GM19397 (cell line): ENCODE measurements around the gene TEX22.

Source experiments
- ATAC-seq: cut with Tn5 transposase; IDR thresholded peaks from one replicate; pipeline ENCODE4 v1.9.1; 2021; ENCODE audit warnings: mild to moderate bottlenecking, moderate library complexity; ENCODE audit not compliant: unreplicated experiment

Gene TEX22

GRCh38 chr14:105398726-105399465 lies 558 bp downstream of the TEX22 start:
- peak; percentile 34 for ATAC-seq

GRCh38 chr14:105399466-105399775 lies 1.1 kb downstream of the TEX22 start:
- no peak for ATAC-seq

DNA sequence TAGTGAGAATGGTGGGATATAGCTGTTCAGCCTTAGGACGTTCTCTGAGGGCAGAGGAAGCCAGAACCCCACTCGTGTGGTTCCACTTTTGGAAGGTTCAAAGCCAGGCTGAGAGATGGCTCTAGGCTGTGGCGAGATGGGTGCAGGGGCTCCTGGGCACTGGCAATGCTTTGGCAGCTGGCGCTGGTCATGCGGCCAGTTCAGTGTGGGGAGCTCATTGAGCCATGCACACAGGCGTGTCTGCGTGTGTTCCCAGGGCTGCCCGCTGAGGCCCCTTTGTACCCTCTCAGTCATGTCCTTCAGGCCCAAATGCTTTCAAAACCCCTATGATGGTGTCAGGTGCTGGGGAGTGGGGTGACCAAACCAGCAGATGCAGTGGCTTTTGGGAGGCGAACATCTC lies 1.7 kb downstream of the TEX22 start:
- ATAC-seq = no peak

DNA sequence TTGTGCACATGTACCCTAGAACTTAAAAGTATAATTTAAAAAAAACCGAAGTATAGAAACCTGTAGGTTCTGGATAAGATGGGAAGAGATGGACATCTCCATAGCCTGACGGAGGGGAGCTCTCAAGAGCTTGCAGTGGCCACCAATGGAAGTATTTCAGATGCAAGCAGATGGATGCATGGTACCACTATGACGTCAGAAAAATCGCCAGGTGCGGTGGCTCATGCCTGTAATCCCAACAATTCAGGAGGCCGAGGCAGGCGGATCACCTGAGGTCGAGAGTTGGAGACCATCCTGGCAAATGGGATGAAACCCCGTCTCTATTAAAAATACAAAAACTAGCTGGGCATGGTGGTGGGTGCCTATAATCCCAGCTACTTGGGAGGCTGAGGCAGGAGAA lies 3.4 kb downstream of the TEX22 start:
- ATAC-seq = no peak

- no peak for ATAC-seq
These were observed 10.3 kb downstream of the TEX22 start for GRCh38 chr14:105408592-105408991.

DNA sequence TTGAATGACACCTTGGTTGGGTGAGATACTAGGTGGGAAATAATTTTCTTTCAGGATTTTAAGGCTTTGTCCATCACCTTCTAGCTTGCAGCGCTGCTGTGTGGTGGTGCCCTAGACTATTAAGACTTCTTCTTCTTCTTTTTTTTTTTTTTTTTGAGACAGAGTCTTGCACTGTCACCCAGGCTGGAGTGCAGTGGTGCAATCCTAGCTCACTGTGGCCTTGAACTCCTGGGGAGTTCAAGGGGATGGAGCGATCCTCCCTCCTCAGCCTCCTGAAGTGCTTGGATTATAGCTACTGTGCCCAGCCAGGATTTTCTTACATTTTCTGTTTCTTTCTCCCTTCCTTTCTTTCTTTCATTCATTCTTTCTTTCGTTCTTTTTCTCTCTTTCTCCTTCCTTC lies 11.0 kb downstream of the TEX22 start:
- no peak for ATAC-seq

GRCh38 chr14:105410642-105411016 lies 12.3 kb downstream of the TEX22 start:
- ATAC-seq = no peak

DNA sequence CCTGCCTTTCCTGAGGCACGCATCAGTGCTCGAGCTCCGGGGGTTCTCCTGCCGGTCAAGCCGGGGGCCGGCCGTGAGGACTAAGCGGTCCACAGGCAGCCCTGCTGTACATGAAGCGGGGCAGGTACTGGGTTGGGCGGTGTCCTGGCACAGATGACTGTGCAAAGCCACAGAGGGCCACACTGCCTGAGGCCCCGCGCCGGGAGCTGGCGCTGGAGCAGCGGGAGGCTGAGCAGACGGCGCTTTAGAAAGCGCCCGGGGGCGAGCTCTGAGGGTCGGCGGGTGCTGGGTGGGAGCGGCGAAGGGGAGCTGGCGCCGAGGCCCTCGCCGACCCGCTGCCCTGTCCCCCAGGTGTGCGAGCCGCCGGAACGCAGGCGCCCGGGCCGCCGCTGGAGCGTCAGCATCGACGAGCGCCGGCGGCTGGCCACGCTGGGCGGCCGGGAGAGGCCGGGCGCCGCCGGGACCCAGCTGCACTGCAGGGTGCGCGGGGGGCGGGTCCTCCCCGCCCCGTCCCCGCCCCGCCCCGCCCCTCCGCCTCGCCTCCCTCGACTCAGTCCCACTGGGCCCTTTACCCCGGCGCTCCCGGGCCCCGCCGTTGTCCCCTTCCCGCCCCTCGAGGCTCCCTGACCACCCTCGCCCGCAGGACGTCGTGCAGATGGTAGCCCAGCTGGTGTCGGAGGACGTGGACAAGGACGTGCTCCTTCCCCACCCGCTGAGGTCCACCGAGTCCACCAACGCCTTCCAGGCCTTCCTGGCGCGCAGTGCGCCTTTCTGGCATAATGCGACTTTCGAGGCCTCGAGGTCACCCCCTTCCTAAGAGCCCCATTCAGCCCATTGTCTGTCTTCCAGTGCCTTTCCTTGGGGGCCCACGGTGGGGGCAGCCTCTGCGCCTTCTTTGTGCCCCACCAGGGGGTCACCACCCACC lies 12.9 kb downstream of the TEX22 start:
- ATAC-seq = no peak

- no peak for ATAC-seq
These were observed 13.8 kb downstream of the TEX22 start for GRCh38 chr14:105411985-105412770.

DNA sequence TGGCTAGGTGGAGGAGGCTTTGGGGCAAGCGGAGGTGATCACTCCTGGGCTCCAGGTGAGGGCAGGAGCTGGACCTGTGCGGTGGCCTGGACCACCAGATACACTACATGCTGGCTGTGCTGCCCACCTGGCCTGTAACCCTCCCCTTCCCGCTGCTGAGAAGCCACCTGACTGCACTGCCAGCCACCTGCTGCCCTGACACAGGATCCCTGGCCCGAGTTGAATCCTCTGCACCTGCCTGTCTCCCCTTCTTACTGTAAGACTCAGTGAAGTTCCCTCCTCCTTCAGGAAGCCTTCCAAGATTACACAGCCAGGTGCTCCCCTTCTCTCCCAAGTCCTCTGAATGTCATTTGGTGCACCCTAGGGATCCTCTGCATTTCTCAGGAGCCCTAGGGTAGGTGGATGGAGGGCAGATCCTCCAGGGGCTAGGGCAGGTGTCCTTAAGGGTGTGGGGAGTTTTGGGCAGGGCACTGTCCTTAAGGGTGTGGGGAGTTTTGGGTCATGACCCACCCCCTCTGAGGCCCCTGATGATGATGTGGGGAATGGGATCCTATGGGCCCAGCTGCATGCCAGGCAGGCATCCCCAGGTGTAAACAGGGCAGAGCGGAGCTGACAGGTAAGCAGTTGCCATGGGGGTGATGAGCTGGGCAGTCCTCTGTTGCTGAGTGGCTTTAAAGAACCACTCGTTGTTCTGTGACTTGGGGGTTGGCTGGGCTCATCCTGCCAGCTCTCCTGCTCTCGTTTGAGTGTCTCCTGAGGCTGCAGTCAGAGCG lies 14.6 kb downstream of the TEX22 start:
- ATAC-seq = no peak

GRCh38 chr14:105413544-105413886 lies 15.2 kb downstream of the TEX22 start:
- no peak for ATAC-seq

- peak; percentile 66 for ATAC-seq
These were observed 16.4 kb downstream of the TEX22 start for GRCh38 chr14:105414456-105415371.

- no peak for ATAC-seq
These were observed 17.4 kb downstream of the TEX22 start for GRCh38 chr14:105415481-105416428.

DNA sequence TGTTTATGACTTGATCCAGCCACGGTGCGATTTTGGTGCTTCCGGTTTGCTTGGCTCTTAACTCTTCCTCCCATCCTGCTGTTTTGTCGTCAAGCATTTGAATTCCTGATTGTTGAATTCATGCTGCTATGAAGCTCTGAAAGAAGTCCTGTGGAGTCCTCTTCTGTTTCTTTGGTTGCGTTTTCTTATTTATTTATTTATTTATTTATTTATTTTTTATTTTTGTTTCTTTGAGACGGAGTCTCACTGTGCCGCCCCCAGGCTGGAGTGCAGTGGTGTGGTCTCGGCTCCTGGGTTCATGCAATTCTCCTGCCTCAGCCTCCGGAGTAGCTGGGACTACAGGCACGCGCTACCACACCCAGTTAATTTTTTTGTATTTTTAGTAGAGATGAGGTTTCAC lies 18.3 kb downstream of the TEX22 start:
- ATAC-seq = no peak

- no peak for ATAC-seq
These were observed 19.4 kb downstream of the TEX22 start for GRCh38 chr14:105417690-105418121.

DNA sequence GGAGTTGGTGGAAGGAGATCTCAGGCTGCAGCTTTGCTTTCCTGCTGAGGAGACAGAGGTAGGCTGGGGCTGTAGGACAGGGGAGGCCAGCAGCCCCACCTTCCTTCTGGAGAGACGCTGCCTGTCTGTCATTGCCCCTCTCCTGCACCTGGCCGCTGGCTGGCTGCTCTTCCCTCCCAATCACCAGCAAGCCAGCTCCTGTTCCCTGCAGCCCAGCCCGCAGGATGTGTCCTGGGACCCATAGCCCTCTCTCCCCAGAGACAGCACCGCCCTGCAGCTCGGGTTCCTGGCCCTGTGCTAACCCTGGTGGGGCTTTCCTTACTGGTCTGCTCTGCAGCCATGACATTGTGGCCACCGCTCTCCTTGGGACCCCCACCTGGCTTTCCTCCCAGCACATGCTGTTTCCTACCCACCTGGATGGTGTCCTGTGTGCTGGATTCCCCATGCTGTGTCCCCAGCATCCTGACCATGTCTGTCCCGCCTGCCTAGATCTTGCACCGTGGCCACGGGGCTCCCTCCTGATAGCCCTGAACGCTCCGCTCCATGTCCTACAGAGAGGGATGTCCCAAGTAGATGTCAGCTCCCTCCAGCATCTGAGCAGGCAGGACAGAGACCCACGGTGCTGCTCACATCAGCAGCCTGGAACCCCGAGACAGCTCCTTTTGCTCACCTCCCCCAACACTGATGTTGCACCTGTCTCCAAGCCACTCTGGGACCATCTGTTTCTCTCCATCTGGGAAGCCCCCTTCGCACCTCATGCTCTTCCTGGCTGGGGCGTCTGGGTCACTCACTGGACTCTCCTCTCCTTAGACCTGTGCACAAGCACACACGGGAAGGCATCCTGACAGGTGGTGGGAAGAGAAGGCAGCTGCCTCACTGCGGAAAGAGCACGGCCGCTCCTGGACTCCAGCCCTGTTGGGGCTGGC lies 20.2 kb downstream of the TEX22 start:
- ATAC-seq = no peak

GRCh38 chr14:105419195-105420091 lies 21.1 kb downstream of the TEX22 start, which contains the start of gene MTA1:
TSS of gene MTA1 (plus strand) at chr14:105419827. CDS start at chr14:105420036, 209 bp downstream.
- peak; percentile 45 for ATAC-seq
